Measurements from ENCODE around the gene ZRANB3.
"Not testable (repeated sequence)": the region's sequence is repeated elsewhere in the genome, so short reads cannot be mapped to it uniquely, and the experiment has no call there.

Gene ZRANB3

DNA sequence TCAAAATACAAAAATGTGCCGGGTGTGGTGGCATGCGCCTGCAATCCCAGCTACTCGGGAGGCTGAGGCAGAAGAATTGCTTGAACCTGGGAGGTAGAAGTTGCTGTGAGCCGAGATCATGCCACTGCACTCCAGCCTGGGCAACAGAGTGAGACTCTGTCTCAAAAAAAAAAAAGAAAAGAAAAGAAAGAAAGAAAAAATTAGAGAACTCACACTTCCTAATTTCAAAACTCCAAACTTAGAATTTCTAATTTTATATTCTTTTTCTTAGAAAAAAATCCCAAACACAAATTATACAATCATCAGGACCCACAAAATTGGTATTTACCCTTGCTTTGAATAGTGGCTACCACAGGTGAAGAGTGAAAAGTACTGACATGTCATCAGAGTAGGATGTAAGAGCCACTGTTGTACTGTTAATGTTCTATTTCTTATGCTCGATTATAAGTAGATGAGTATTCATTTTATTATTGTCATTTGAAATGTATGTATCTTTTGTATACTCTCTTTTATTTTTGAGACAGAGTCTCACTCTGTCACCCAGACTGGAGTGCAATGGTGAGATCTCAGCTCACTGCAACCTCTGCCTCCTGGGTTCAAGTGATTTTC, 182.8 kb downstream of the ZRANB3 start:
- in situ Hi-C loops (cut with HindIII; ENCODE audit: low sequenced_read_pairs), result not testable (repeated sequence)

DNA sequence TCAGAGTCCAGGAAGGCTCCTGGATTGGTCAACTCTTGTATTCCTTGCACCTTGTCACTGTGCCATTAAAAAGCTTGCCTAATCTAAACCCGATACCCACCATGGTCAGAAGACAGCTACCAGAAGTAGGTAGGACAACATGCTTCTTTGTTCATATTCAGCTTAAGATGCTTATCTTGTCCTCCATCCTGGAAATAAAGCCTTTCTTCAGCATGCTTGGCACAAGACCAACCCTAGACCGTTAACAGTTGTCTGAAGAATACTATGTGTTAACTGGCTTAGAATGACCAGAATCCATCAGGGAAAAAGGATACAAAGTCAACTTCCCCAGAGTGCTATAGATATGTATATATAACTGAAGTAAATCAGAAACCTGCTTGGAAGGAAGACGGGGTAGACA, 193.9 kb downstream of the ZRANB3 start:
- in situ Hi-C loops (cut with HindIII; ENCODE audit: low sequenced_read_pairs), result no loop called here

DNA sequence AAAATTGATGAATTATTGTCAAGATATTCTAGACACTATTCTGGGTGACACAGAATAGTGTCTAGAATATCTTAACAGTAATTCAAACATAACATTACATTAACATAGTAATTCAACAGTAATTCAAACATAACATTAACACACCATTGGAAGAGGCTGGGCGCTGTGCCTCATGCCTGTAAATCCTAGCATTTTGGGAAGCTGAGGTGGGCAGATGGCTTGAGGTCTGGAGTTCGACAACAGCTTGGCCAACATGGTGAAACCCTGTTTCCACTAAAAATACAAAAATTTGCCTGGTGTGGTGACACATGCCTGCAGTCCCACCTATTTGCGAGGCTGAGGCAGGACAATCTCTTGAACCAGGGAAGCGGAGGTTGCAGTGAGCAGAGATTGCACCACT, 195.8 kb downstream of the ZRANB3 start:
- in situ Hi-C loops (cut with HindIII; ENCODE audit: low sequenced_read_pairs), result no loop called here

DNA sequence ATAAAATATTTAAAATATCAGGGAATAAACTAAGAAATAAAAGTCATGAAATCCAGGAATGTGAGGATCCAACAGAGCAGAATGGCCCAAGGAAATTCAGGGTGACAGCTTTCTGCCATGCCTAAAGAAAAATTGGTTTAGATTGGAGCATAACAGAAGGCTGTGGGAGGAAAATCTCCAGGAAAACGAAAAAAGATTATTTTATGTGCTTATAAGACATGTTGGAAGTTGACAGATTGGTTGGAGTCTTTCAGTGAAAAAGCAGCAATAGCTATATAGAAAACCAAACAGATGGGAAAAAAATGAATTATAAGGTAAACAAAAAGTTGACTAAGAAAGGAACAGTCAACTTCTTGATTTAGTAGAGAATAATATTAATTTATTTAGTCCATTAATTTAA, 203.9 kb downstream of the ZRANB3 start:
- in situ Hi-C loops (cut with HindIII; ENCODE audit: low sequenced_read_pairs), result no loop called here

DNA sequence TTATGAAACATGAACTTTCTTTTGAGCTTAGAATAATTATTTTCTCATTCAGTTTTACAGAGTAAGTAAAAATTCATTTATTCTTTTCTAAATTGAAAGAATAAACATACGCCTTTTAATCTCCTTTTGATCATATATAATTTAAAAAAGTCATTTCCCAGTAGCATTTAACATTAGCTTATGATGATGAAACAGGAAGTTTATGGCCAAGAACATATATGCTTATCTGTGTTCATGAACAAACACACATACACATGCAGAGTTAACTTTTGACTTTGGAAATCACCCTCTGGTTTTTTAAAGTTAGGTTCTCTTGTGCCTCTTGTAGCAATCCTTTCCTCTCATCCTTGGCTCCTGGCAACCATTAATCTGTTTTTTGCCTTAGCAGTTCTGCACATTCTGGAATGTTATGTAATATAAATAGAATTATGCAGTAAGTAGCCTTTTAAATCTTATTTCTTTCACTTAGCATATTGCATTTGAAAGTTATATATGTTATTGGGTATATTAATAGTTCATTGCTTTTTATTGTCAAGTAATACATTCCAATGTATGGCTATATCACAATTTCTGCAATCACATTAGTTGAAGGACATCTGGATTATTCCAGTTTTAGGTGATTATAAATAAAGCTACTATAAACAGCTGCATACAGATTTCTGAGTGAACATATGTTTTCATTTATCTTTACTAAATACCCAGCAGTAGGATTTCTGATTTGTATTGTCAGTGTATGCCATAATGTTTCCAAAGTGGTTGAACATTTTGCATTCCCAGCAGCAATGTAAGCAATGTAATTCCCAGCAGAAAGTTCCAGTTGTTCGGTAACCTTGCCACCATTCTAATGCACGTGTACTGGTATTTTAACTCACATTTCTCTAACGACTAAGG, 210.3 kb downstream of the ZRANB3 start:
- in situ Hi-C loops (cut with HindIII; ENCODE audit: low sequenced_read_pairs), result no loop called here

DNA sequence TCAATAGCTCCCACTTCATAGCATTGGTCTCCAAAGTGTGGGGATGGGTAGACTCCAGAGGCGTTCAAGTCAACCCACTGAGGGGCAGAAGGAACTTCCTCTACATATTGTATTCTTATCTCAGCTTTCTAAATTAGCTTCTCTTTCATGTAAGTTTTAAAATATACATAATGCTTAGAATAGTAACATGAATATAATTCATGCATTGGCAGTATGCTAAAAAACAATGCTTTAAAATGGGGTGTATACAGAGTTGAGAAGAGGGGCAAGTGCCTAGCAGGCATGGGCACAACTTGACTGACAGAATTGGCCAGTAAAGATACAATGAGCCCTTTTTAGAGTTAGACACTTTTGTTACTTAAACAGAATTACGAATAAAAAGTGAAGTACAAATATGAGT, 212.2 kb downstream of the ZRANB3 start:
- in situ Hi-C loops (cut with HindIII; ENCODE audit: low sequenced_read_pairs), result no loop called here

DNA sequence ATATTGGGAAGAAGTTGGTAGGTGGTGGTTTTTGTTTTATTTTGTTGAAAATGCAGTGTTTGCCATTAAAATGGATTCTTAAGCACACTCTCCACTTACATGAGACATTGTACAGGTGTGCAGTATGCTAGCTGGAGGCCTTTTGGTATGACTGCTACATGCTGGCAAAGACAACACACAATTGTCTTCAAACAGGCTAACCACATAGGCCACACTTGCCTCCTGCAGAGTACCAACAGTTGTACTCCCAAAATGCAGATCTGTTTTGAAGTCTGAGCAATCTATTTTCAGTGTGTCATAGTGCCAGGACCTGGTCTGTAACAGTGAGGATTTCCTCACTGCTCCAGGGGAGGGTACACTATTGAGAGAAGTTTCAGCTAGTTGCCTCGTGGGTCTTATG, 213.6 kb downstream of the ZRANB3 start:
- in situ Hi-C loops (cut with HindIII; ENCODE audit: low sequenced_read_pairs), result no loop called here

DNA sequence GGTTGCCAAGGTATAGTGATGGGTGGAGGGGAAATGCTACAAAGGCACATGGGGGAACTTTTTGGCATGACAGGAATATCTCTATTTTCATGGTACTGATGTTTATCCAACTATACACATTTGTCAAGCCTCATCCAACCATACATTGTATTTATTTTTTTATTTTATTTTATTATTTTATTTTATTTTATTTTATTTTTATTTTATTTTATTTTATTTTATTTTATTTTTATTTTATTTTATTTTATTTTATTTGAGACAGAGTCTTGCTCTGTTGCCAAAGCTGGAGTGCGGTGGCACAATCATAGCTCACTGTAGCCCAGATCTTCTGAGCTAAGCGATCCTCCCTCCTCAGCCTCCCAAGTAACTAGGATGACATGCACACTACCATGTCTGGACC, 219.1 kb downstream of the ZRANB3 start:
- in situ Hi-C loops (cut with HindIII; ENCODE audit: low sequenced_read_pairs), result no loop called here

DNA sequence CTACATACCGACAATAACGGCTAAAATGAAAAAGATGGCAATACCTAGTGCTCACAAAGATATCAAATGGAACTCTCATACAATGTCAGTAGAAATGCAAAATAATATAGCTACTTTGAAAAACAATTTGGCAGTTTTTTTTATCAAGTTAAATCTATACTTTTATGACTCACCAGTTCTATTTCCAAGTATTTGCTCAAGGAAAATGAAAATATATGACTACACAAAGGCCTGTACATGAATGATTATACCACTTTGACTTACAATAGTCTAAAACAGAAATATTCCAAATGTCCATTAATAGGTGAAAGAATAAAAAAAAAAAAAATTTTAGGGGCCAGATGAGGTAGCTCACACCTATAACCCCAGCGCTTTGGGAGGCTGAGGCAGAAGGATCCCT, 219.8 kb downstream of the ZRANB3 start:
- in situ Hi-C loops (cut with HindIII; ENCODE audit: low sequenced_read_pairs), result no loop called here

DNA sequence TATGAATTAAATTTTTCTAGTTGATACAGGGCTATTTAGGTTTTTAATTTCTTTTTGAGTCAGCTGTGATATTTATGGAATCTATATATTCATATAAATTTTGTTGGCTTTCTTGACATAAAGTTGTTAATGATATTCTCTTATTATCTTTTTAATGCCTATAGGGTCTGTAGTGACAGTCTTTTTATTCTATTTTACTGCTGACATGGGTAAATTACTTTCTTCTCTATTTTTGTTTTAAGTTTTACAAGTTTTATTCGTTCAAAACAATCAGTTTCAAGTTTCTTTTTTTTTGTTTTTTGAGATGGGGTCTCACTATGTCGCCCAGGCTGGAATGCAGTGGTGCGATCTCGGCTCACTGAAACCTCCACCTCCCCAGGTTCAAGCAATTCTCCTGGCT, 226.3 kb downstream of the ZRANB3 start:
- in situ Hi-C loops (cut with HindIII; ENCODE audit: low sequenced_read_pairs), result no loop called here

DNA sequence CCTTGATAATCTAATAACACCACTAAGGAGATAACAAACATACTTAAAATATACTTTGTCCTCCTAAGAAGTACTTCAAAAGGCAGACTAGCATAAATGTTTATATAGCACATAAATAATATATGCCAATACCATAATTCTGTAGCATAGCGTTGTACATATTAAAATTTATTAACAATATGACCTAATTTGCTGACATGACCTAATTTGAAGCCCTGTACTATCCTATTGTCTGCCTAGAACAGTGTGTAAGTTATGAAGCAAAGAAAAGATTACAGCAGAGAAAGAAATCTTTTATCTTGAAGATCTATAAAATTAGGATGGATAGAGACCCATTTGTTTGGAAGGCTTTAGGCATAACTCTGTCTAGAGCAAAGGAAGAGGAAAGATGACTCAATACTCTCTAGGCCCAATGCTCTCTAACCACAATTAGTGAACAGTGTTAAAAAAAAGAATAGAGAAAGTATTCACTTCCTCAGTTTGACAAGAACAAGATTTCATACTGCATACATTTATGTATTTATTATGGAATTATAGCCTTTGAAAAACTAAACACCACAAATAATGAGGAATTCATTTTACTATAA, 231.3 kb downstream of the ZRANB3 start:
- in situ Hi-C loops (cut with HindIII; ENCODE audit: low sequenced_read_pairs), result no loop called here

DNA sequence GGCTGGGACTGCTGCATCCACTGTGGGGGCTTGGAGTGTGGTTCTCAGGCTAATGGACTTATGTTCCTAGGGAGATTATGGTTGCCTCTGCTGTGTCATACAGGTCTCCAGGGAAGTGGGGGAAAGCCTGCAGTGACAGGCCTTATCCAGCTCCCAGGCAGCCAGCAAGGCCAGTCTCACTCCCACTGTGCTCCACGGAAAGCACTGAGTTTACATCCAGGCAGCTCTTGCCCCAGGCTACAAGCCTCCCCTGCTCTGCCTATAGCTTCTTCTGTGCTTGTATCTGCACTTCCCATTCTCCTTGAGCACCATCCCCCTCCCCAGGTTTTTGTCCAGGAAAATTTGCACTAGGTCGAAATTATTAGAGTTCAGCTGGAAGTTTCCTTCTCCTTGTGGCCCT, 231.9 kb downstream of the ZRANB3 start:
- in situ Hi-C loops (cut with HindIII; ENCODE audit: low sequenced_read_pairs), result no loop called here

DNA sequence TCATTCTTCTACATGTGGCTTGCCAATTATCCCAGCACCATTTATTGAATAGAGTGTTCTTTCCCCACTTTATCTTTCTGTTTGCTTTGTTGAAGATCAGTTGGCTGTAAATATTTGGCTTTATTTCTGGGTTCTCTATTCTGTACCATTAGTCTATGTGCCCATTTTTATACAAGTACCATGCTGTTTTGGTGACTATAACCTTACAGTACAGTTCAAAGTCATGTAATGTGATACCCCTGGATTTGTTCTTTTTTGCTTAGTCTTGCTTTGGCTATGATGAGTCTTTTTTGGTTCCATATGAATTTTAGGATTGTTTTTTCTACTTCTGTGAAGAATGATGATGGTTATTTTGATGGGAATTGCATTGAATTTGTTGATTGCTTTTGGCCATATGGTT, 243.9 kb downstream of the ZRANB3 start:
- in situ Hi-C loops (cut with HindIII; ENCODE audit: low sequenced_read_pairs), result not testable (repeated sequence)

DNA sequence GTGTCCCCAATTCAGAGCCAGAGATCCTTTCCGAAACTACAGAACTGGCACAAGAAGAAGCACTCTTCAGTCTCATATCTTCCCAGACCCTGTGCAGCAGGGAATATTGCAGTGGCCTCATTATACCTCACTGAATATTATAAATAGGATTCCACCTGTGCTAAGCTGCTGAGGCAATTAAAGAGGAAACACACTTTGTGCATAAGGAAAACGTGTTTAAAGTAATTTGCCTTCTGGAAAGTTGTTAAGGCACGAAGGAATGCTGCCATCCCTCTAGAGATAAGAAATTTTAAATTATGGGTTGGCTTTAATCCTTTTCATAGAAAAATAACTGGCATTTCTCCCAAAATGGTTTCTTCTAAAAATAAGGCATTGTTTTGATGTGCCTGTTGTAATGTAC, 245.6 kb downstream of the ZRANB3 start:
- in situ Hi-C loops (cut with HindIII; ENCODE audit: low sequenced_read_pairs), result no loop called here

DNA sequence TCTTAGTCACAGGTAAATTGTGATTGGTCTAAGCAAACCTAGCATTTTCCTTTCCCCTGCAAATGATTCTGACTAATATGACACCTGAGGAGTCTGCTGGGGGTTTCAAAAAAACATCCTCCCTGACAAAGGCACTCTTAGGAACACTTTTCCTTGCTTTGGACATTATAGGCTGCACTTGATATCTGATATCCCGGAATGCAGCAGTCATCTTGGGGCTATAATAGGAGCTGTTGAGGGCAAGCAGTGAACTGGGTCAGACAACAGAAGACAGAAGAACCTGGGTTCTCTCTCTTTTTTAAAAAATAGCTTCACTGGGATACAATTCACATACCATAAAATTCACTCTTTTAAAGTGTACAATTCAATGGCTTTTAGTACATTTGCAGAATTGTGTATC, 249.6 kb downstream of the ZRANB3 start:
- in situ Hi-C loops (cut with HindIII; ENCODE audit: low sequenced_read_pairs), result no loop called here

DNA sequence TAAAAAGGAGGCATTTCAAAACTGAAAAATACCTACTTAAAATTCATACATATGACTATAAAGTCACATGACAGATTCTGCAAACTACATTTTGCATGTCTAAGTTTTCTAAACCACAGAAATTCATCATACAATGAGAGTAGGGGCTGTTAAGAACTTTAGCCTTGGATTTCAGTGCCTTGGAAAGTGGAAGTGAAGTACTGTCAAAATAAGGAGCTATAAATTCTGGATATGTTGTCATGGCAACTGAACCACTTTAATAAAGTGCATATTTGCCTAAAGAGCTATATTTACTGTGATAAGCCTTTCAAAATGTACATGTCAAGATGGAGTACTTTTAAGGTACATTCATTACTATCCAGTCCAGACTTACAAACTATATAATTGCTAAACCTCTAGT, 251.8 kb downstream of the ZRANB3 start:
- in situ Hi-C loops (cut with HindIII; ENCODE audit: low sequenced_read_pairs), result no loop called here

DNA sequence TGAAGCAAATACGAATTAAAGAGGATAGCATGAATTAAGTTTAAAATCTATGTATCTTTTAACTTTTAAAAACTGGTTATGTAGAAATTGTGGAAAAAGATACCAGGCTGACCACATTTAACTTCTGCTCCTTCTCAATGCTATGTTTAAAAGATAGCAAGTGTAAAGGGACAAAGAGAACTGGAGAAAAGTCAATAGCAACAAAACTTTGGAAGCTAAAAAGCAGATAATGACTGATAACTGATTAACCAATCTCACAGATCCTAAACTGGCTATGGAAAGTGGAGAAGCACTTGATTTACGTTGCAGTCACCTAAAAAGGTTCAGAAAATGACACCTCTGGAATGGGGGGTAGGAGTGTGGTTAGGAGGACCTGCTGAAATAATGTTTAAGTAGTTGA, 254.5 kb downstream of the ZRANB3 start:
- in situ Hi-C loops (cut with HindIII; ENCODE audit: low sequenced_read_pairs), result no loop called here

DNA sequence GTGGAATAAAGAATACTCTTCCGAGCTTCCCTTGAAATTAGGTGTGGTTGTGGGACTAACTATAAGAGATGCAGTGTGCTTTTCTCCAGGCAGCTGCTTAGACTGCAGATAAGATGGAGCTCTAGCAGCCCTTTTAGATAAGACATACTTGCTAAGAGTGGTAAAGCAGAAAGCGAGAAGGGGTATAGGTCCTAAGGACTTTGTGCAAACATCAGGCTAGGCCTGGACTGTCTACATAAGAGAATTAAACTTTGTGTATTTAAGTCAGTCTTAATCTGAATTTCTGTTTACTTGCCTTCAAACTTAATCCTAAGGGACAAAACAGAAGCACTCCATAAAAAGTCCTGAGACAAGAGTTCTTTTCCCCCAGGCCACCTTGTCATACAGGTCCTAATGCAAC, 260.0 kb downstream of the ZRANB3 start:
- in situ Hi-C loops (cut with HindIII; ENCODE audit: low sequenced_read_pairs), result no loop called here

DNA sequence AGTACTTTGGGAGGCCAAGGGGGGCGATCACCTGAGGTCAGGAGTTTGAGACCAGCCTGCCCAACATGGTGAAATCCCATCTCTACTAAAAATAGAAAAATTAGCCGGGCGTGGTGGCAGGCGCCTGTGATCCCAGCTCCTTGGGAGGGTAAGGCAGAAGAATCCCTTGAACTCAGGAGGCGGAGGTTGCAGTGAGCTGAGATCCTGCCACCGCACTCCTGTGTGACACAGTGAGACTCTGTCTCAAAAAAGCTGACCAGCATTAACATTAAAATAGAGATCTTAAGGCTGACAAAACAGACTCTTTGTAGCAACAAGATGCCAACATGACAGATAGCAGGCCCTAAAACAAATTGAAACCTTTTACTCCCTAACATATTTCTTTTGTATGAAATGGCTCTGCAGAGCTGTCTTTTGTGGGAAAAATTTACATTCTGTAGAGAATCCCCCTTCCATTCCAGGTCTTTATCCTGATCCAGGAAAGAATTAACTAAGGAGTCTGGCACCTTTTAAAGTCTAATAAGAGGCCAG, 265.0 kb downstream of the ZRANB3 start:
- in situ Hi-C loops (cut with HindIII; ENCODE audit: low sequenced_read_pairs), result no loop called here

DNA sequence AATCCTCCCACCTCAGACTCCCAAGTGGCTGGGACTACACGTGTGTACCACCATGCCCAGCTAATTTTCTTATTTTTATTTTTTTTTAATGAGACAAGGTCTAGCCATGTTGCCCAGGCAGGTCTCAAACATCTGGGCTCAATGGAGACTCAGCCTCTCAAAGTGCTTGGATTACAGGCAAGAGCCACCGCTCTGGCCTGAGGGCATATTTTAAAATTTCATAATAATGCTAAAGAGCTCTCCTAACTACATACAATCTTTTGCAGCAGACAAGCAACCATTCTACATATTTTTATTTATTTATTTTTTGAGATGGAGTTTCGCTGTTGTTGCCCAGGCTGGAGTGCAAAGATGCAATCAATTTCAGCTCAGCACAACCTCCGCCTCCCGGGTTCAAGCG, 271.9 kb downstream of the ZRANB3 start:
- in situ Hi-C loops (cut with HindIII; ENCODE audit: low sequenced_read_pairs), result no loop called here

DNA sequence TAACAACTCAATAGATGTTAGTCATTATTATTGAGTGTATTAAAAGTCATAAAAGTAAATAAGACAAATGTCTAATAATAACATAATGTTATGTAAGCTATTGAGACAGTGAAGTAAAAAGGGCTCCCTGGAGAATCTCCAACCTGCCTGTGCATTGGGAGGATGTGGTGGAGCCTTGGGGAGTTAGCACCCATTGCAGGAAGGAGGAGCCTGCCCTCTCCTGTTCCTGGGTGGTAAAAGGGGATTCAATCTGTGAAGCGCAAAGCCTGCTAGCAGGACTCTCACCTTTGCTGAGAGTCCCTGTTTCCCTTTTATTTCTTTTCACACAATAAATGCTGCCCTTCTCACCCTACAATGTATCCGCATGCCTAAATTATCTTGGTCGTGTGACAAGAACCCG, 272.8 kb downstream of the ZRANB3 start:
- in situ Hi-C loops (cut with HindIII; ENCODE audit: low sequenced_read_pairs), result no loop called here
